DND-41 (cell line): ENCODE data around the gene LRRC42.

ENCODE experiments used
- CTCF ChIP-seq: IDR thresholded peaks from 2 replicates; pipeline ENCODE4 v1.5.1; 2012; ENCODE audit warnings: borderline replicate concordance, low read length, moderate library complexity, mild to moderate bottlenecking; ENCODE audit not compliant: poor library complexity, severe bottlenecking; ENCODE audit errors: extremely low read depth
- EZH2 ChIP-seq: IDR thresholded peaks from 3 replicates; pipeline ENCODE4 v1.6.1; 2012; ENCODE audit warnings: borderline replicate concordance, low read depth, mild to moderate bottlenecking, moderate library complexity, low read length, inconsistent platforms; ENCODE audit not compliant: severe bottlenecking

GRCh38 chr1:54016343-54017282 lies 70.5 kb downstream of the LRRC42 start:
- TF ChIP-seq CTCF (no peak), EZH2 (no peak)
